HepG2 (cell line): Measurements from ENCODE around the gene SGMS1.
"Not testable (repeated sequence)": the region's sequence is repeated elsewhere in the genome, so short reads cannot be mapped to it uniquely, and the experiment has no call there.

Experiments
- ATF7 ChIP-seq, 2 experiments: fragments of 450-650 bp in 1 of 2; sonication (generic) in 1 of 2; formaldehyde crosslinking in 1 of 2; IDR thresholded peaks; 2 replicates each; pipeline versions ENCODE4 v1.4.0 to v1.6.1; 2016 to 2020; ENCODE audit warnings: antibody characterized with exemption in 1 of 2, mild to moderate bottlenecking in 1 of 2, missing genetic modification reagents in 1 of 2
- POLR2A ChIP-seq, 2 experiments: IDR thresholded peaks; 2 replicates each; pipeline ENCODE4 v1.6.1; 2011; ENCODE audit warnings: low read depth in 2 of 2, low read length in 2 of 2, mild to moderate bottlenecking in 1 of 2, moderate library complexity in 1 of 2; ENCODE audit not compliant: insufficient read depth in 1 of 2
- STAT5B ChIP-seq: sonication (generic); formaldehyde crosslinking; IDR thresholded peaks from 2 replicates; pipeline ENCODE4 v1.4.0; 2020; ENCODE audit warnings: missing genetic modification reagents
- ZNF275 ChIP-seq: sonication (generic); formaldehyde crosslinking; IDR thresholded peaks from 2 replicates; pipeline ENCODE4 v1.8.0; 2022; ENCODE audit warnings: missing genetic modification reagents, mild to moderate bottlenecking, inconsistent platforms, borderline replicate concordance
- ZNF768 ChIP-seq: sonication (generic); formaldehyde crosslinking; IDR thresholded peaks from 2 replicates; pipeline ENCODE4 v1.4.0; 2020; ENCODE audit warnings: missing genetic modification reagents
- TF ChIP-seq, protein P1 (sequence below): sonication (generic); formaldehyde crosslinking; IDR thresholded peaks from 2 replicates; pipeline ENCODE4 v1.8.1; 2023; ENCODE audit warnings: mild to moderate bottlenecking, inconsistent platforms, moderate library complexity, missing genetic modification reagents, borderline replicate concordance

DNA sequence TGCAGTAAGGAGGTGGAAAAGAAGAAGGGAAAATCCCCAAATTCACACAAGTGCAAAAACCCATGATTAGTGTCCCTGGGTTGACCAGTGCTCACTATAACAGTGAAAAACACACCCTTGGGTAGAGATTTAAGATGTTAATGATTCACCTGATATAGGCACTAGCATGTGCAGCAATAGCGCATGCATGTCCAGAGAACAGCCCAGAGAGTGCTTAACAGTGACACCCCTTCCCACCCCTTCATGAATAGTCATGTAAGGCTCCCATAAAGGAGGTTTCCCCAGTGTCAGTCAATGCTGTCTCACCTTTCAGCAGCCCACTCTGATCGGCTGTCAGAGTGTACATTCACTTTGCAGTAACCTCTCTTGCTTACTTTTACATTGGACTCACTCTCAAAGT lies 47.9 kb upstream of the SGMS1 start:
- TF ChIP-seq POLR2A (IDR thresholded peaks at IDR 0.05; ENCODE audit: insufficient read depth in 1 of 2, low read depth in 2 of 2, low read length in 2 of 2); ATF7 (IDR thresholded peaks at IDR 0.05); ATF7 (CRISPR knock-in tag; IDR thresholded peaks at IDR 0.05); ZNF768 (CRISPR knock-in tag); ZNF275 (CRISPR knock-in tag); STAT5B (CRISPR knock-in tag): not testable (repeated sequence)
- TF ChIP-seq, protein P1, sequence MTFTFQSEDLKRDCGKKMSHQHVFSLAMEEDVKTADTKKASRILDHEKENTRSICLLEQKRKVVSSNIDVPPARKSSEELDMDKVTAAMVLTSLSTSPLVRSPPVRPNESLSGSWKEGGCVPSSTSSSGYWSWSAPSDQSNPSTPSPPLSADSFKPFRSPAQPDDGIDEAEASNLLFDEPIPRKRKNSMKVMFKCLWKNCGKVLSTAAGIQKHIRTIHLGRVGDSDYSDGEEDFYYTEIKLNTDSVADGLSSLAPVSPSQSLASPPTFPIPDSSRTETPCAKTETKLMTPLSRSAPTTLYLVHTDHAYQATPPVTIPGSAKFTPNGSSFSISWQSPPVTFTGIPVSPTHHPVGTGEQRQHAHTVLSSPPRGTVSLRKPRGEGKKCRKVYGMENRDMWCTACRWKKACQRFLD (CRISPR knock-in tag): not testable (repeated sequence)
